ENCODE measurements around the gene ILDR2. TPM values are rescaled to one million over a fixed set of nuclear protein-coding genes. Genes with fewer than 3 reads are reported as not detected.
A peak's percentile ranks its signal among the peaks of the same experiment; 100 is the strongest.

ILDR2 gene
- total RNA-seq, result 0.14 TPM in 1 of 2 replicates, not detected in the other

GRCh38 chr1:166975361-166976129 lies at the start of gene ILDR2:
Gene ILDR2, minus strand, starts transcription at chr1:166975540. Its CDS starts 272 bp downstream, at chr1:166975268.

GRCh38 chr1:166988974-166989515 lies 13.7 kb upstream of the ILDR2 start, which contains the start of gene MAEL:
Gene MAEL, plus strand, starts transcription at chr1:166989280. Its CDS starts 73 bp downstream, at chr1:166989353.

GRCh38 chr1:166875734-166876539 lies 99.4 kb downstream of the ILDR2 start, which contains the start of gene TADA1:
Gene TADA1, minus strand, starts transcription at chr1:166876264. Its CDS starts 31 bp downstream, at chr1:166876233.

Small RNAs within 50 kb of the gene (small RNA-seq; reads per million reads assigned to genes)
- 1.4 reads per million, percentile 34 among the genes with 10 or more reads in this experiment for gene RNA5SP65

Other genes with a start within 250 kb of the ILDR2 start
- 41.5 and 45.8 TPM in 2 replicates for gene POGK, start 136.1 kb downstream of the ILDR2 start, total RNA-seq
- gene TADA1, start 99.3 kb downstream of the ILDR2 start, total RNA-seq, result 12.6 and 17.8 TPM in 2 replicates
- gene MAEL, start 13.7 kb upstream of the ILDR2 start, total RNA-seq, result not detected in 2 replicates
- gene GPA33, start 114.8 kb upstream of the ILDR2 start, total RNA-seq, result not detected in 2 replicates
- not detected in 2 replicates for gene STYXL2, start 118.5 kb upstream of the ILDR2 start, total RNA-seq
- gene POU2F1, start 245.3 kb upstream of the ILDR2 start, total RNA-seq, result 14.4 and 16.8 TPM in 2 replicates